NB4 (cell line): ENCODE data around the gene SGCD.

ENCODE experiments used
- DNase-seq: peaks from one replicate; pipeline ENCODE4 v3.0.0; 2010; ENCODE audit warnings: low read depth
- H3K4me3 ChIP-seq: one replicate; pipeline ENCODE4 v1.5.1; 2011; ENCODE audit warnings: mild to moderate bottlenecking, low read depth, low read length, moderate library complexity
- CTCF ChIP-seq: IDR thresholded peaks from one replicate; pipeline ENCODE4 v1.5.1; 2012; ENCODE audit warnings: low read depth, low read length
- MAX ChIP-seq: IDR thresholded peaks from 2 replicates; pipeline ENCODE4 v1.6.1; 2011; ENCODE audit warnings: low read depth, low read length
- MYC ChIP-seq: IDR thresholded peaks from 2 replicates; pipeline ENCODE4 v1.6.1; 2011; ENCODE audit warnings: low read depth, low read length
- POLR2A ChIP-seq: IDR thresholded peaks from 2 replicates; pipeline ENCODE4 v1.6.1; 2011; ENCODE audit warnings: mild to moderate bottlenecking; ENCODE audit not compliant: insufficient read length; ENCODE audit errors: extremely low read depth

The SGCD gene

GRCh38 chr5:156755421-156756087 is 428.6 kb downstream of the SGCD start:
- H3K4me3 ChIP-seq, result no peak overlapping the region
- DNase-seq, result no peak
- no peak for TF ChIP-seq MAX
- TF ChIP-seq MYC, result no peak
- no peak for TF ChIP-seq CTCF
- no peak for TF ChIP-seq POLR2A

- no peak for DNase-seq
- no peak for TF ChIP-seq MAX
- no peak for TF ChIP-seq MYC
- TF ChIP-seq CTCF, result no peak
- TF ChIP-seq POLR2A, result no peak
- H3K4me3 ChIP-seq, result no peak overlapping the region
Measured at GRCh38 chr5:156758011-156758791, 431.2 kb downstream of the SGCD start.

- H3K4me3 ChIP-seq, result no peak overlapping the region
- DNase-seq, result no peak
- TF ChIP-seq MAX, result no peak
- TF ChIP-seq CTCF, result no peak
- no peak for TF ChIP-seq POLR2A
- TF ChIP-seq MYC, result no peak
Measured at GRCh38 chr5:156759156-156759555, 432.2 kb downstream of the SGCD start.

GRCh38 chr5:156762771-156763170 is 435.8 kb downstream of the SGCD start:
- DNase-seq, result no peak
- TF ChIP-seq MYC, result no peak
- no peak for TF ChIP-seq MAX
- TF ChIP-seq CTCF, result no peak
- TF ChIP-seq POLR2A, result no peak
- H3K4me3 ChIP-seq, result no peak overlapping the region

GRCh38 chr5:156764176-156764971 is 437.4 kb downstream of the SGCD start:
- DNase-seq, result no peak
- H3K4me3 ChIP-seq, result no peak overlapping the region
- TF ChIP-seq CTCF (no peak), MYC (no peak), MAX (no peak), POLR2A (no peak)
